ENCODE measurements around the gene SEPTIN1.

DNA sequence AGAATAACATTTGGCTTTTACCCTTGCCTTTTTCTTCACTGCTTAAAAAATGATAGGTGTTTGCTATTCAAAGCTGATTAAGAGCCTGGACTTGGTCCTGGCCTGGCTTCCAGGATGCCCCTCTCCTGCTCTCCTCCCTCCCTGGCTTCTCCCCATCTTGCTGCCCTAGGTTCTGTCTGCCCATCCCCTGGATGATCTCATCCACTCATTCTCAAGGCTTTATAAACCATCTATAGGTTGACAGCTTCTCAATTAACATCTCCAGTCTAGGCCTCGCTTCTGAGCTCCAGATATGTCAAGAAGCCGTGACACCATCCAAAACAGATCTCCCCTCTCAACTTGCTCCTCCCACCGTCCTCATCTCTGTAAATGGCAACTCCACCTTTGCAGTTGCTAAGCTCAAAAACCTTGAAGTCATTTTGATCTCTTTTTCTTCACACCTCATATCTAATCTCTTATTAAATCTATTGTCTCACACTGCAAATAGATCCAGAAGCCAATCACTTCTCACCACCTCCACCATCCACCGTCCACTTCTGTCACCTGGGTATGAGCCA, 33.8 kb upstream of the SEPTIN1 start:
- TF ChIP-seq, protein P1, sequence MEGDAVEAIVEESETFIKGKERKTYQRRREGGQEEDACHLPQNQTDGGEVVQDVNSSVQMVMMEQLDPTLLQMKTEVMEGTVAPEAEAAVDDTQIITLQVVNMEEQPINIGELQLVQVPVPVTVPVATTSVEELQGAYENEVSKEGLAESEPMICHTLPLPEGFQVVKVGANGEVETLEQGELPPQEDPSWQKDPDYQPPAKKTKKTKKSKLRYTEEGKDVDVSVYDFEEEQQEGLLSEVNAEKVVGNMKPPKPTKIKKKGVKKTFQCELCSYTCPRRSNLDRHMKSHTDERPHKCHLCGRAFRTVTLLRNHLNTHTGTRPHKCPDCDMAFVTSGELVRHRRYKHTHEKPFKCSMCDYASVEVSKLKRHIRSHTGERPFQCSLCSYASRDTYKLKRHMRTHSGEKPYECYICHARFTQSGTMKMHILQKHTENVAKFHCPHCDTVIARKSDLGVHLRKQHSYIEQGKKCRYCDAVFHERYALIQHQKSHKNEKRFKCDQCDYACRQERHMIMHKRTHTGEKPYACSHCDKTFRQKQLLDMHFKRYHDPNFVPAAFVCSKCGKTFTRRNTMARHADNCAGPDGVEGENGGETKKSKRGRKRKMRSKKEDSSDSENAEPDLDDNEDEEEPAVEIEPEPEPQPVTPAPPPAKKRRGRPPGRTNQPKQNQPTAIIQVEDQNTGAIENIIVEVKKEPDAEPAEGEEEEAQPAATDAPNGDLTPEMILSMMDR (IDR thresholded peaks at IDR 0.05): no peak
- no peak for TF ChIP-seq POLR2A (IDR thresholded peaks at IDR 0.05)
- TF ChIP-seq POLR2AphosphoS5 (IDR thresholded peaks at IDR 0.05): no peak

Measured in suprapubic skin (tissue), 4 donors.